Epithelial cell of proximal tubule (primary cell): Measurements from ENCODE around the gene PDXK. TPM values are rescaled to one million over a fixed set of nuclear protein-coding genes. Genes with fewer than 3 reads are reported as not detected.

Experiments used
- DNase-seq: peaks from one replicate; pipeline ENCODE4 v3.0.0-alpha.2; 2011; ENCODE audit warnings: low read depth
- H3K4me3 ChIP-seq: 2 replicates; pipeline ENCODE4 v1.5.1; 2011; ENCODE audit warnings: low read depth, mild to moderate bottlenecking, low read length
- total RNA-seq: library from RNA; depleted of rRNA; stranded (reverse); fragments of >200 nt; gene quantifications from 2 replicates; pipeline ENCODE4 v1.2.3, GENCODE V29; 2015
- TF ChIP-seq, protein P1 (sequence below): conservative IDR thresholded peaks from 2 replicates; pipeline ENCODE4 v1.5.1; 2012; ENCODE audit warnings: low read depth, mild to moderate bottlenecking, low read length

PDXK gene
- total RNA-seq, 1 donor from 2014 or later: 130 TPM

DNA sequence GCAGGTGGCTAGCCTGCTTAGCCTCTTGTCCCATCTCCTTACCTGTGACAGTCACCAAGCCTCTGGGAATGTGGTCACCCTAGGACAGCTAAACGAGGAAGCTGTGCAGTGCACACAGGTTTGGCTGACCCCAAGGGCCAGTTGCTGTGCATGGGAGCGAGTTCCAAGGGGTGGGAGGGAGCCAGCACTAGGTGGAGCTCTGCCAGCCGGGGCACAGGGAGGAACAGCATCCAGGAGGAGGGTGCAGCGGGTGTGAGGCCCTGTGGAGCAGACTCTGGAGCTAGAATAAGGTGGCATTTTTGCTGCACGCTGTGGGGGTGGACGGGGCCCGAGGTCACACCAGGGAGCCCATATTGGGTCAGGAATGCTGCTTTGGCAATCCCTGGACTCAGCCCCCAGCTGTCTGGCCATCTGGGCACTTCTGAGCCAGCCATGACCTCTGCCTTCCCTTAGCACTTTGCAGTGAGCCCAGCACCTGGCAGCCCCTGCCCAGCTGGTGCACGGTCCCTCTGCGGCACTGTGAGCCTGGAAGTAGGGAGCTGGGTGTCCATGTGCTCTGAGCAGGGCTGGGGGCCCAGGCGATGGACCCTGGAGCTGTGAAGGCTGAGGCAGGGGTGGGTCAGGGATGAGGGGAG is 8.7 kb downstream of the PDXK start:
- TF ChIP-seq, protein P1, sequence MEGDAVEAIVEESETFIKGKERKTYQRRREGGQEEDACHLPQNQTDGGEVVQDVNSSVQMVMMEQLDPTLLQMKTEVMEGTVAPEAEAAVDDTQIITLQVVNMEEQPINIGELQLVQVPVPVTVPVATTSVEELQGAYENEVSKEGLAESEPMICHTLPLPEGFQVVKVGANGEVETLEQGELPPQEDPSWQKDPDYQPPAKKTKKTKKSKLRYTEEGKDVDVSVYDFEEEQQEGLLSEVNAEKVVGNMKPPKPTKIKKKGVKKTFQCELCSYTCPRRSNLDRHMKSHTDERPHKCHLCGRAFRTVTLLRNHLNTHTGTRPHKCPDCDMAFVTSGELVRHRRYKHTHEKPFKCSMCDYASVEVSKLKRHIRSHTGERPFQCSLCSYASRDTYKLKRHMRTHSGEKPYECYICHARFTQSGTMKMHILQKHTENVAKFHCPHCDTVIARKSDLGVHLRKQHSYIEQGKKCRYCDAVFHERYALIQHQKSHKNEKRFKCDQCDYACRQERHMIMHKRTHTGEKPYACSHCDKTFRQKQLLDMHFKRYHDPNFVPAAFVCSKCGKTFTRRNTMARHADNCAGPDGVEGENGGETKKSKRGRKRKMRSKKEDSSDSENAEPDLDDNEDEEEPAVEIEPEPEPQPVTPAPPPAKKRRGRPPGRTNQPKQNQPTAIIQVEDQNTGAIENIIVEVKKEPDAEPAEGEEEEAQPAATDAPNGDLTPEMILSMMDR: peak; percentile 58
- no peak for DNase-seq
- peak overlapping the region; percentile 54 for H3K4me3 ChIP-seq

DNA sequence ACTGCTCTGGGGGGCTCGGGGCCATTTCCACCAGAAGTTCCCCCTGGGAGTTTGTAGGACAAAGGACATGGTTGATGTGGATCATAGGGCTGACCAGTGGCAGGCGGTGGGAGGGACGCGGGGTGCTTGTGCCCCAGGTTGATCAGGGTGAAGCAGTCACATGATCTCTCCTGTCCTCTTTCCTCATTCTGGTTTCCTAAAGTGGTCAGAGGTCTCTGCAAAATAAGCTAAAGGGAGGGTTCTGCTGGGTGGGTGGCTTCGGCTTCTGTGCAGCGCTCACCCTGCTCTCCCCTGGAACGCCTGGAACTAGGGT is 9.2 kb downstream of the PDXK start:
- DNase-seq: no peak
- H3K4me3 ChIP-seq: peak overlapping the region; percentile 54
- TF ChIP-seq, protein P1: no peak

DNA sequence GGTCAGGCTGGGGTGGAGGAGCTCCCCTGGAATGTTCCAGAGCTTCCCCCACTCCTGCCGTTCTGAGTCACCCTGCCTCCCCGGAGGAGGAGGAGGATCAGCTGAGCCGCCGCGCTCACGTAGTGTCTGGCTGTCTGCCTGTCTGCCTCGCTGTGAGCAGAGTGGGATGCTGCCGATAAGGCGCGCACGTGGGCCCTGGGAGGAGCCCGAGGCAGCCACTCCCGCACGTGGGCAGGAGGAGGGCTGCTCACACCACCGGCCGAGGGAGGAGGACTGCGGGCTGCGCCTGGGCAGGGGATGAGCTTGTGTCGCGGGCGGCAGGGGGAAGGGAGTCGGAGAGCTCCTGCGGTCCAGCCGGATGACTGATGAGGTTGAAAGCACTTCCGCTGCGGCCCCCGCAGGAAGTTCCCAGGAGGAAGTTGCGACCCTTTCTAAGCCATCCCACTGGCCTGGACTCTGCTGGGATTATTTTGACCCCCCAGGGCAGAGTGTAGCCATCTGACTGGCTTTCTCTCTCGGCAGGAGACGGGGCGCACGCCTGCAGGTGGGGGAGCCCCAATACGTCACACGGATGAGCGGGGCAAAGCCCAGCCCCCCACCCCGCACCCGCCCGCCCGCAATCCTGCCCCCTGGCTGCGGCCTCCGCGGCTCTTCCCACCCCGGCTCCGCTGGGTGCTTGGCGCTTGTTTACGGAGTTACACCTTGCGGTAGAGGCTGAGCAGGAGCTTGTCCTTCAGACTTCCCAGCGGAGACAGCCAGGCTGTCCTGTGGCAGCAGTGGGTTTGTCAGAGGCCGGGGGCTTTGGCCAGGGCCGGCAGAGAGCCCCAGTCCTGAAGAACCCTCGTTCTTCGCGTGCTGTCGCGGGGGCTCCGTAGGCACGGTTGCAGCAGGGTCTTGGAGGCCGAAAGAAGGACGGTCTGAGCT is 9.8 kb downstream of the PDXK start:
- DNase-seq: peak; percentile 66
- peak overlapping the region; percentile 54 for H3K4me3 ChIP-seq
- TF ChIP-seq, protein P1: peak; percentile 23

DNA sequence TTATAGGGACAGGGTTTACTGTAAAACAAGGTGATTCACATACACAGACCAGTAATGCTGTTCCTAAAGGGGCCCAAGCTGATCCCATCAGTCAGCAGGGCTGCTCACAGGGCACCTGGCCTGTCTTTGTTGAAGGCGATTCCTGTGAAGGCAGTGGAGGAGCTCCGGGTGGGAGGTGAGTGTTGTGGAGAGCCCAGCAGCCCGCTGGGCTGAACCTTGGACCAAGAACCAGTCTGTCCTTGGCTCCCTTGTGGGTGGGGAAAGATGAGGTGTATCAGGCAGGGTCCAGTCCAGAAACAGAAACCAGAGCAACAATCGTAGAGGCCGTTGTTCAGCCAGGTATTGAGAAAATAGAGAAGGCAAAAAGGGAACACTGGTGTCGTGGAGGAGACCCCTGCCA is 12.5 kb downstream of the PDXK start:
- TF ChIP-seq, protein P1: no peak
- no peak for DNase-seq
- peak overlapping the region; percentile 26 for H3K4me3 ChIP-seq

DNA sequence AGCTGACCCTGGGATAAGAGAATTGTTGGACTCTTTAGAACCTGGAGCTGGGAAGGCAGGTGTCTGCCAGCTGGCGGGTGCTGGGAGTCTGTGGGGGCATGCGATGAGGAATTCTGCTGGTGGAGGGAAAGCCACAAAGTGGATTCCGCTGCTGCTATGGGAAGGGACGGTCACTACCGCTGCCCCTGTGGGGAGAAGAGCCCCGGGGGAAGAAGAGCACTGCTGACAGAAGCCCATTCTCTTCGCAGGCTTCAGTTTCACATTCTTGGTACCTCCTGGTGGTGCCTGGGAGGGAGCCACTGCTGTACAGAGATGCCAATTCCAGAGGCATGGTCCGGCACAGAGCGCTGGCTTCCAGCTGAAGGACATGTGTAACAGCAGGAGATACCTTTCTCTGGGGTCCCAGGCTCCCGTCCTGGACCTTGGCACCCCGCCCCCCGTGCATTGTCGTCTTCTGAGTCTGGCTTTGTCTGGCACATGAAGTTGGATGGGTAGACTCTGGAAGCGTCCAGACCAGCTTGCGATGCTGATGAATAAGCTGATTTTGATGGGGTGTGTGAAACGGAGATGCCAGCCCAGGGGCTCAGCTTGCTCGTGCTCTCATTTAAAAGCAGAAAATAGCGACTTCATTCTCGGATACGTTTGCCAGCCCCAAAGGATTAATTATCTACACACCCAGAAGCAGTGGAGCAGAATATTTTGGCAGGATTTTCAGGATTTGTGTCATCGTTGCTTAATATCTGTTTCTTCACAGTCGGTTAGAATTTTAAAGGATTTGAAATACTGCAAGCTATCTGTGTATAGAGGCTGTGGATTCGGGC is 13.2 kb downstream of the PDXK start:
- peak; percentile 78 for DNase-seq

DNA sequence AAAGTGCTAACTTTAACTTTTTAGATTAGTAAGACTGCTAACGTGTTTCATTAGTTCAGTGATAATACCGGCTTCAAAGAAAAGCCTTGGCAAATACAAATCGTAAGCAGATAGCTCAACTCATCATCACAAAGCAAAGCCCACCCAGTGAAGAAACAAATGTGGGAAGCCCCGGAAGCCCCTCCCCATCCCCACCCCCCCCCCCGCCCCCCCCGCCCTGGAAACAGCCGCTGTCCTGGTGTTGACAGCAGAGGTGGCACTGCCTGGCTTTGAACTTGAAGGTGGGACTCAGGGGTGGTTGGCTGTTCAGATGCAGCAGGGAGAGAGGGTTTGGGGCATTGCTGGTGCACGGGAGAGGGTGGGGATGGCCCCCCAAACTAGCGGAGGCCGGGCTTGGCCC is 14.1 kb downstream of the PDXK start:
- H3K4me3 ChIP-seq: no peak overlapping the region
- TF ChIP-seq, protein P1: no peak
- DNase-seq: no peak

More for the DNA sequence above, 13.2 kb downstream of the PDXK start:
- TF ChIP-seq, protein P1: no peak
- H3K4me3 ChIP-seq: peak overlapping the region; percentile 26
